SK-N-SH (cell line): ENCODE measurements around the gene ZSCAN12.

Experiments used
- FOSL2 ChIP-seq: IDR thresholded peaks from 2 replicates; pipeline ENCODE4 v1.4.0; 2012; ENCODE audit warnings: low read depth, mild to moderate bottlenecking, moderate library complexity, borderline replicate concordance
- MAX ChIP-seq: IDR thresholded peaks from 2 replicates; pipeline ENCODE4 v1.4.0; 2012; ENCODE audit warnings: low read depth
- NRF1 ChIP-seq: IDR thresholded peaks from 2 replicates; pipeline ENCODE4 v1.6.1; 2012; ENCODE audit warnings: low read depth, mild to moderate bottlenecking, low read length
- REST ChIP-seq: IDR thresholded peaks from 2 replicates; pipeline ENCODE4 v1.6.1; 2012; ENCODE audit warnings: mild to moderate bottlenecking, low read depth, low read length, moderate library complexity
- SIN3A ChIP-seq: IDR thresholded peaks from 2 replicates; pipeline ENCODE4 v1.6.1; 2012; ENCODE audit warnings: low read depth, mild to moderate bottlenecking, low read length, moderate library complexity, borderline replicate concordance
- TF ChIP-seq, protein P1 (sequence below): fragments of 200-600 bp; sonication (generic); IDR thresholded peaks from 2 replicates; pipeline ENCODE4 v1.6.1; 2017; ENCODE audit warnings: antibody characterized with exemption, mild to moderate bottlenecking, moderate library complexity

- TF ChIP-seq, protein P1, sequence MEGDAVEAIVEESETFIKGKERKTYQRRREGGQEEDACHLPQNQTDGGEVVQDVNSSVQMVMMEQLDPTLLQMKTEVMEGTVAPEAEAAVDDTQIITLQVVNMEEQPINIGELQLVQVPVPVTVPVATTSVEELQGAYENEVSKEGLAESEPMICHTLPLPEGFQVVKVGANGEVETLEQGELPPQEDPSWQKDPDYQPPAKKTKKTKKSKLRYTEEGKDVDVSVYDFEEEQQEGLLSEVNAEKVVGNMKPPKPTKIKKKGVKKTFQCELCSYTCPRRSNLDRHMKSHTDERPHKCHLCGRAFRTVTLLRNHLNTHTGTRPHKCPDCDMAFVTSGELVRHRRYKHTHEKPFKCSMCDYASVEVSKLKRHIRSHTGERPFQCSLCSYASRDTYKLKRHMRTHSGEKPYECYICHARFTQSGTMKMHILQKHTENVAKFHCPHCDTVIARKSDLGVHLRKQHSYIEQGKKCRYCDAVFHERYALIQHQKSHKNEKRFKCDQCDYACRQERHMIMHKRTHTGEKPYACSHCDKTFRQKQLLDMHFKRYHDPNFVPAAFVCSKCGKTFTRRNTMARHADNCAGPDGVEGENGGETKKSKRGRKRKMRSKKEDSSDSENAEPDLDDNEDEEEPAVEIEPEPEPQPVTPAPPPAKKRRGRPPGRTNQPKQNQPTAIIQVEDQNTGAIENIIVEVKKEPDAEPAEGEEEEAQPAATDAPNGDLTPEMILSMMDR = no peak
- TF ChIP-seq SIN3A (no peak), REST (no peak), NRF1 (no peak), MAX (no peak), FOSL2 (no peak)
These were observed 42.9 kb downstream of the ZSCAN12 start for GRCh38 chr6:28356666-28357020.
